Posterior cingulate gyrus (tissue), 11 donors: ENCODE results near the gene STX4.
"Not testable (repeated sequence)": the region's sequence is repeated elsewhere in the genome, so short reads cannot be mapped to it uniquely, and the experiment has no call there.

Source experiments
- DNase-seq, 10 donors: peaks; one replicate each; pipeline versions ENCODE4 v3.0.0 to v3.0.0-alpha.2; 2020 to 2021; ENCODE audit warnings: mixed read lengths in 3 of 10
- intact Hi-C: fragments of 100-400 bp; cut with DNase I; formaldehyde crosslinking; loops from one replicate; pipeline ENCODE4 v1.15.1; 2023

STX4 gene

GRCh38 chr16:30997725-30998711, 35.3 kb upstream of the STX4 start:
- DNase-seq: no peak
- intact Hi-C loops: no loop called here

- intact Hi-C loops: no loop called here
- peak in 4 of 10 donors; percentile 50 to 90 (median 70) for DNase-seq
Observed at GRCh38 chr16:30998852-30999761, 34.3 kb upstream of the STX4 start.

- intact Hi-C loops: no loop called here
- DNase-seq: no peak
Observed at GRCh38 chr16:31000671-31001382, 32.5 kb upstream of the STX4 start.

GRCh38 chr16:31001507-31002249, 31.7 kb upstream of the STX4 start:
- no peak for DNase-seq

GRCh38 chr16:31002250-31002700, 31.1 kb upstream of the STX4 start:
- DNase-seq: peak in 2 of 10 donors; percentile 76 to 91
- intact Hi-C loops: no loop called here

More at GRCh38 chr16:31001507-31002249, 31.7 kb upstream of the STX4 start:
- intact Hi-C loops: no loop called here

- intact Hi-C loops: no loop called here
- no peak for DNase-seq
Observed at GRCh38 chr16:31002862-31003341, 30.5 kb upstream of the STX4 start.

- intact Hi-C loops: no loop called here
- no peak for DNase-seq
Observed at GRCh38 chr16:31003744-31004143, 29.6 kb upstream of the STX4 start.

- no peak for DNase-seq
- intact Hi-C loops: no loop called here
Observed at GRCh38 chr16:31004658-31005057, 28.7 kb upstream of the STX4 start.

- intact Hi-C loops: no loop called here
- no peak for DNase-seq
Observed at GRCh38 chr16:31005350-31006085, 27.8 kb upstream of the STX4 start.

GRCh38 chr16:31006086-31006385, 27.3 kb upstream of the STX4 start:
- DNase-seq: no peak
- intact Hi-C loops: no loop called here

- DNase-seq: no peak
- intact Hi-C loops: no loop called here
Observed at GRCh38 chr16:31006589-31006988, 26.8 kb upstream of the STX4 start.

GRCh38 chr16:31007684-31008083, 25.7 kb upstream of the STX4 start:
- DNase-seq: no peak
- intact Hi-C loops: no loop called here

GRCh38 chr16:31008149-31008548, 25.2 kb upstream of the STX4 start:
- no peak for DNase-seq
- intact Hi-C loops: no loop called here

- intact Hi-C loops: no loop called here
- DNase-seq: no peak
Observed at GRCh38 chr16:31008551-31008950, 24.8 kb upstream of the STX4 start.

GRCh38 chr16:31009120-31009519, 24.2 kb upstream of the STX4 start:
- no peak for DNase-seq
- intact Hi-C loops: no loop called here

GRCh38 chr16:31009894-31010584, 23.3 kb upstream of the STX4 start:
- intact Hi-C loops: no loop called here
- peak in 3 of 10 donors; percentile 33 to 89 (median 47) for DNase-seq

- DNase-seq: peak; percentile 50 to 96 (median 81)
- intact Hi-C loops: no loop called here
Observed at GRCh38 chr16:31010585-31011325, 22.6 kb upstream of the STX4 start, which contains the start of gene STX1B. Gene STX1B, minus strand, starts transcription at chr16:31010638. Its CDS starts 242 bp downstream, at chr16:31010396.

GRCh38 chr16:31011815-31012214, 21.5 kb upstream of the STX4 start:
- intact Hi-C loops, DNase-seq: not testable (repeated sequence)
